GM21360 (cell line): ENCODE measurements around the gene CENPU.

Experiments
- ATAC-seq: cut with Tn5 transposase; IDR thresholded peaks from one replicate; pipeline ENCODE4 v1.9.1; 2021; ENCODE audit warnings: mild to moderate bottlenecking, moderate library complexity; ENCODE audit not compliant: unreplicated experiment

CENPU gene

DNA sequence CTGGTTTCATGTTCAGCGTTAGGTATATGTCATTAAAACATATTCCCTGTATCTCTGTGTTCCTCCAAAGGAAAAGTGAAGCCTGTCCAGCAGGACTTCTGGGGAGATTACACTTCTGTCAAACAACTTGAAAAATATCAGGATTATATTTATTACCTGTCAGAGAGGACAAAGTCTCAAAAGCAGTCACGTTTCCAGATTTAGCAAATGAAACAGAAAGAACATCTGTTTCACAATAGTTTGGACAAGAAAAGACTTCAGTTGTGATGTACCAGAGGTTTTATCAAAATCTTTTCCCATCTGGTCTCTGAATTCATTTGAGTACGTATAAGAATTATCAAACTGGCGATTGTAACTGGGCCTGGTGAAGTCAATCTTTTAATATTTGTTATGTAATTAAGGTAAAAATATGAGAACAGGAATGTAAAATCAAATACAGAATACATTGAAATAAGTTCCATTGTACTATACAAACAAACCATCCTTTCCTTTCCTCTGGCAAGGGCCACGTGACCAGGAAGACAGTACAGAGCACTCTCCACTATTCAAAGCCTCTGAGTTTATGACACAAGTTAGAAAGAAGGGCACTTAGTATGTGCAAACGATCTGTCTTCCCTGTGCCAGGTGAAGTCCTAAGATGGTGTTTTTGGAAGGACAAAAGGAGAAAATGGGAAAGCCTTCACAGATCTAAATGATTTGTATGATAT is 87.8 kb downstream of the CENPU start:
- ATAC-seq, result no peak

GRCh38 chr4:184644553-184645307 is 89.2 kb downstream of the CENPU start:
- ATAC-seq, result no peak
